GM19239 (cell line): ENCODE measurements around the gene AKIRIN2.

Source experiments
- DNase-seq: peaks from one replicate; pipeline ENCODE4 v3.0.0; 2011; ENCODE audit warnings: low spot score; ENCODE audit not compliant: insufficient read length
- FAIRE-seq: peaks from 2 replicates; lab custom pipeline; 2011; peaks lifted over from hg19 to GRCh38; lab: Jason Lieb, UNC

Gene AKIRIN2

GRCh38 chr6:87661016-87661415 is 41.0 kb downstream of the AKIRIN2 start:
- DNase-seq, result no peak
- peak; percentile 31 for FAIRE-seq

DNA sequence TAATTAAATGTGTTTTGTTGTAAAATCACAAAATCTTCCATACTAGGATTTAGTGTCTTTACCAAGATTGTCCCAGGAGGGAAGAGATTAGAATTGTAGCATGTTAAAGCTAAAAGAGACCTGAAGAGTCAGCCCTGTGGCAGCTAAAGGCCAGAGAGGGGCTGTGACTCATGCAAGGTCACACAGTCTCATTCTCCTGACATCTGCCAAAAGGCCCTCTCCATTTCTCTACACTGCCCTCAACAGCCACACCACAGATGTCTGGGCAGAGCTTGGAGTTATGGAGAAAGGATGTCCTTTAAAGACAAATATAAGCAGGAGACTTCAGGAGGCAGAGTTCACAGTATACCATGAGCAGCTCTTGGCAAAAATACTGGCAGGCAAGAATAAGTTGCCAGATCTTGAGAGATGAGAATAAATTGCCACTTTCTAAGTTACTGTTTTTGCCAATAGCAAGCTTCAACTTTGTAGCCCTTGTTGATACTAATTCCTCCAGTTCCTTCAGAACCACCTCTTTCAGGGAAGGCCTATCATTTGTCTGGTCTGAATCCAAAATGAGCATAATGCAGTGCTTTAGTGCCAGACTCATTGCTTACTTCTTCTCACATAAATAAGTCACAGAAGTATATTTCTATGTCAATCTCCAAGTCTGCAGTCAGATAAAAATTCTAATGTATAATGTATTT is 41.7 kb downstream of the AKIRIN2 start:
- FAIRE-seq, result no peak
- no peak for DNase-seq

GRCh38 chr6:87658516-87658915 is 43.5 kb downstream of the AKIRIN2 start:
- FAIRE-seq (no peak), DNase-seq (no peak)

- FAIRE-seq (peak; percentile 48), DNase-seq (peak; percentile 18)
Measured at GRCh38 chr6:87656857-87657256, 45.2 kb downstream of the AKIRIN2 start.

DNA sequence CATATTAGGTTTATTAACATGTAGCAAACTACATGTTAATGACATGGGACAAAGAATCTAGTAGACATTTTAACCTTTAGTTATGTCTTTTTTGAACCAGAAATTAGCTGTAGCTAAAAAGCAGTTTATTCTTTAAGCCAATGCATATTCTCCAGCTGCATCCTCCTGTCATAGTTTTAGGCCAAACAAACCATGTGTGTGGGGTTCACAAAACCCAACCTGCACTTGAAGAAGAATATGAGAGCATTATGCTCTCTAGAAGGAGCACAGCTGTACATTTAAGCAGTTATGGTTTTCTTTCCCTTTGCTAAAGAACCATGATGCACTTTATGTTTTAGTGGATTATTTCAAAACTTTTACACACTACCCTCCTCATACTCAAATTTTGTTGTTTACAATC is 46.2 kb downstream of the AKIRIN2 start:
- FAIRE-seq, result no peak
- no peak for DNase-seq

- FAIRE-seq (no peak), DNase-seq (no peak)
Measured at GRCh38 chr6:87654875-87655454, 47.1 kb downstream of the AKIRIN2 start.

DNA sequence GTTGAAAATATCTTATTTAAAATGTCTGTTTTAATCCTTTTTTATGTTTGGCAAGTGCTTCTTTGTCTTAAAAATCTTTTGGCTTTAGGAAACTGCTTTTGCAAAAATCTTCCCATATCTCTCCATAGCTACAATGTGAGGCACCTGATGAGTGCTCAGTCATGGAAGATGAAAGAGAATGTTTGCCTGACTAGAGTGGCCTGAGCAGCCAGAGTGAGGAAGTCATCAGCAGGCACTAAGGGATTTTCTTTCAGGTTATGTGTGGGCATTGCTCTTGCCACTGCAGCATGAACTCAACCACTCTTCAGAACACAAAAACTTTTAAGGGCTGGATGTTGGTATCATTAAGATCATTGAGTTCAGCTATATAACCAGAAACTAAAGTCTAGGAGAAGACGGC is 47.9 kb downstream of the AKIRIN2 start:
- no peak for DNase-seq
- FAIRE-seq, result no peak

DNA sequence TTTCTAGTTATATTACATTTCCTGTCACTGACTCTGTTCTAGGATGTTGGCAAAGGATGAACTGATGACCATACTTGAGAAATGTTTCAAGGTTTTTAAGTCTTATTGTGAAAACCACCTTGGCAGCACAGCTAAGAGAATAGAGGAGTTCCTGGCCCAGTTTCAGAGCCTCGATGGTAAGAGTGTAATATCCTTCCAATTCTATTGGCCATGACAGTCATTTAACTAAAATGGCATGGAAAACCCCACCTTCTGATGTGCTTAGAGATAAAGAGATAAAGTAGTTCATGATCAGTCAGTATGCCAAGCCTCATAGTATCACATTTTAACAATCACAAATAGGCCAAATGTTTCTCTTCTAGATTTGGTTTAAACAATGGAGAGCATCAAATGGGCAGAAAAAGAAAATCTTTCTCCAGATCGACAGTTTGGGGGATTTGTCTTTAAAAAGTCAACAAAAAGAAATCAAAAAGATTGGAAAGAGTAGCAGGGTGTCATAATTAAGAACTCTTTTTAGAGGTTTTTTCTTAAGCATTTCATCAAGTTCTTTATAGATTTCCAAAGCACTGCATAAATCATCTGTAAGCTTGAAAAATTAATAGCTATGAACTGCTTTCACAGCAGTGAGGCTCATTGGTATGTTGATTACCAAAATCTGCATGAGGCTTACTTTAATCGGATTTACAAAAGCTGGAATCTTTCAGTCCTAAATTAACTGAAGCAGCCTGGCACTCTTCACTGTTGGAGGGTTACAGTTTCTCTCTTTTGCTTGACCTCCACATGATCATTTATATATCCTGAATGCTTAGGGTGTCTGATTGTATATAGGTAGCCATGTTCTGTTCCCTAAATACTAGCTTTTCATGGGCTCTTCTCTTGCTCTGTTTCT is 48.7 kb downstream of the AKIRIN2 start:
- DNase-seq, result no peak
- no peak for FAIRE-seq

GRCh38 chr6:87645080-87645479 is 57.0 kb downstream of the AKIRIN2 start:
- FAIRE-seq (peak; percentile 81), DNase-seq (no peak)

DNA sequence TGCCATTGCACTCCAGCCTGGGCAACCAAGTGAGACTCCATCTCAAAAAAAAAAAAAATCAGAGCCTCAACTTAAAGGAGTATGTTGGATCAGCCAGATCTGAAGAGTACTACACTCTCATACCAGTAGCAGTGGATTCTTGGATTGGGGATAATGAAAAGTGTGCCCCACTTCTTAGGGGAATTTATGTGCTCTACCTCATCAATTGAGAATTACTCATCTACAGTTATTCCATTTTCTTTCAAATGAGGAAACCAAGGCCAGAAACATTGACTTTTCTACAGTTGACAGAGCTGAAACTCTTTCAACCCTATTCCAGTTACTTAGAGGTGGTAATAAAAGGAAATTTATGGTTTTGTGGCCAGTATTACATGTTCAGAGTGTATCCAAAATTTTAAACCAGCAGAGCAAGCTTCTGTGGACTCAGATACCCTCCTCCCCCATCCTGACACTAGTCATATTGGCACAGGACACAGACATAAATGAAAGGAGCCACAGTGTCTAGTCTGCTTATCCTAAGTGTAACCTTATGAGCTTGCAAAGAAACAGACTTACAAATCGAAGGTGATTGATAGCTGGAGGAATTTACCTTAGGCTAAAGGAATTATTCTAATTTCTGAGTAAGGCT is 60.9 kb downstream of the AKIRIN2 start:
- DNase-seq (no peak), FAIRE-seq (no peak)

- FAIRE-seq (no peak), DNase-seq (no peak)
Measured at GRCh38 chr6:87639373-87639772, 62.7 kb downstream of the AKIRIN2 start.

GRCh38 chr6:87637106-87637505 is 64.9 kb downstream of the AKIRIN2 start:
- no peak for FAIRE-seq
- no peak for DNase-seq

DNA sequence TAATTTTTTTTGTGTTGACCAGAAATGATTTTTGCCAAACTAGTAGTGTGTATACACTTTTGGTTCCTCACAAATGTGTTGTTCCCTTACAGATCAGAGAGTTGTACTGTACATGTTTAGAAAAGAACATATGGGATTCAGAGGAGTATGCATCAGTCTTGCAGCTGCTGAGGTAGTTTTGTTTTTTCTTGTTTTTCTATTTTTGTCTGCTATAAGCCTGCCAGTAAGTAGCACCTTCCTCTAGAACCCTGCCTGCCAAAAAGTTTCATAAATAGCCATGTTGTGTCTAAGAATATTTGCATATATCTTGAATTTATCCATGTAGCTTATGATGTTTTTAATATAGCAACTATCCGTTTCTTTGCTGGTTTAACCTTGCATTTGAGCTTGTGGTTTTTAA is 65.7 kb downstream of the AKIRIN2 start:
- FAIRE-seq, result peak; percentile 63
- DNase-seq, result no peak

DNA sequence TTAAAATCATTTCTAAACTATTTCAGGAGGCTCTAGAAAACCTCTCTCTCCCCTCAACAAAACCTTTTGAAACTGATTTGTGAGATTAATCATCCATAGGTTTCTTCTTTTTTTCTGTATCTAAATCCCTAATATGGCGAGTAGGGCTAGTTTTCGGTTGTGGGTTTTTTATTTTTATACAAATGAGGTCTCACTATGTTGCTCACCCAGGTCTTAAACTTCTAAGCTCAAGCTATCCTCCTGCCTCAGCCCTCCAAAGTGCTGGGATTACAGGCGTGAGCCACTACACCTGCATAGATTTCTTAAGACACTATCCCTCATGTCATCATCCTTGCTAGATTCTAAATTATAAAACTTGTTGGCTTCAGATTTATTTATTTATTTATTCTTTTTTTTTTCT is 68.2 kb downstream of the AKIRIN2 start:
- DNase-seq, result no peak
- no peak for FAIRE-seq

- FAIRE-seq (no peak), DNase-seq (no peak)
Measured at GRCh38 chr6:87630746-87631145, 71.3 kb downstream of the AKIRIN2 start.

GRCh38 chr6:87628881-87629280 is 73.2 kb downstream of the AKIRIN2 start:
- no peak for DNase-seq
- FAIRE-seq, result no peak

GRCh38 chr6:87628424-87628823 is 73.6 kb downstream of the AKIRIN2 start:
- FAIRE-seq (peak; percentile 8), DNase-seq (no peak)
